Transverse colon (tissue), 4 donors: ENCODE measurements around the gene TEX26. TPM values are rescaled to one million over a fixed set of nuclear protein-coding genes. Genes with fewer than 3 reads are reported as not detected.

ENCODE experiments used
- DNase-seq: peaks from one replicate; pipeline ENCODE4 v3.0.0-alpha.2; 2019
- H3K27ac ChIP-seq, 4 donors: fragments of 200-600 bp; sonication (generic); 2 replicates each; pipeline ENCODE4 v1.5.1; 2016 to 2018; ENCODE audit warnings: inconsistent platforms in 4 of 4
- H3K27me3 ChIP-seq: fragments of 200-600 bp; sonication (generic); 2 replicates; pipeline ENCODE4 v1.5.1; 2017; ENCODE audit warnings: inconsistent platforms
- H3K36me3 ChIP-seq, 4 donors: fragments of 200-600 bp; sonication (generic); 2 replicates each; pipeline ENCODE4 v1.5.1; 2017 to 2019; ENCODE audit warnings: inconsistent platforms in 4 of 4
- H3K4me1 ChIP-seq, 4 donors: fragments of 200-600 bp; sonication (generic); 2 replicates each; pipeline ENCODE4 v1.5.1; 2017 to 2020; ENCODE audit warnings: inconsistent platforms in 4 of 4
- H3K4me3 ChIP-seq, 4 donors: fragments of 200-600 bp; sonication (generic); 1 replicate in 1 of 4; 2 replicates in 3 of 4; pipeline versions ENCODE4 v1.5.1 to v1.6.1; 2017 to 2019; ENCODE audit warnings: inconsistent platforms in 4 of 4
- H3K9me3 ChIP-seq, 2 donors: fragments of 200-600 bp; sonication (generic); 2 replicates each; pipeline ENCODE4 v1.5.1; 2017 to 2019; ENCODE audit warnings: inconsistent platforms in 2 of 2
- EP300 ChIP-seq: sonication (generic); formaldehyde crosslinking; IDR thresholded peaks from one replicate; pipeline ENCODE4 v1.6.1; 2017; ENCODE audit warnings: antibody characterized with exemption, low read depth
- POLR2A ChIP-seq: fragments of 450-650 bp; IDR thresholded peaks from one replicate; pipeline ENCODE4 v1.6.1; 2016; ENCODE audit warnings: antibody characterized with exemption, mild to moderate bottlenecking, moderate library complexity
- POLR2AphosphoS5 ChIP-seq, 3 donors: sonication (generic); formaldehyde crosslinking; IDR thresholded peaks; one replicate each; pipeline ENCODE4 v1.6.1; 2016; ENCODE audit warnings: antibody characterized with exemption in 3 of 3
- WGBS, 2 donors: methylation state at CpG; one replicate each; pipeline ENCODE4 v1.1.5; 2018; ENCODE audit warnings: low coverage in 1 of 2; 5-methylcytosine and 5-hydroxymethylcytosine counted together
- in situ Hi-C, 4 donors: fragments of 200-750 bp; cut with MboI; loops; one replicate each; pipeline versions ENCODE4 v1.15.0 to v1.15.1; 2017; ENCODE audit warnings: low sequenced_read_pairs in 3 of 4, low pct_ligation_motif_present in 1 of 4, low pct_unique_long_range_greater_than_20kb in 1 of 4
- intact Hi-C: fragments of 100-400 bp; cut with DNase I; formaldehyde crosslinking; loops from one replicate; pipeline ENCODE4 v1.15.1; 2023; ENCODE audit warnings: low total_unique reads
- total RNA-seq, 4 donors: library from RNA; depleted of rRNA; stranded (reverse); fragments of >200 nt; gene quantifications; one replicate each; pipeline ENCODE4 v1.1.0, GENCODE V29; 2016
- TF ChIP-seq, protein P1 (sequence below), 5 experiments: fragments of 200-600 bp in 3 of 5; fragments of 450-650 bp in 2 of 5; sonication (generic) in 3 of 5; IDR thresholded peaks; 1 replicate in 2 of 5; 2 replicates in 3 of 5; pipeline ENCODE4 v1.5.1; 2016 to 2017; ENCODE audit warnings: antibody characterized with exemption in 5 of 5, inconsistent platforms in 3 of 5, mild to moderate bottlenecking in 2 of 5, moderate library complexity in 1 of 5

The TEX26 gene
- total RNA-seq, 4 donors from 2014 or later, result not detected

DNA sequence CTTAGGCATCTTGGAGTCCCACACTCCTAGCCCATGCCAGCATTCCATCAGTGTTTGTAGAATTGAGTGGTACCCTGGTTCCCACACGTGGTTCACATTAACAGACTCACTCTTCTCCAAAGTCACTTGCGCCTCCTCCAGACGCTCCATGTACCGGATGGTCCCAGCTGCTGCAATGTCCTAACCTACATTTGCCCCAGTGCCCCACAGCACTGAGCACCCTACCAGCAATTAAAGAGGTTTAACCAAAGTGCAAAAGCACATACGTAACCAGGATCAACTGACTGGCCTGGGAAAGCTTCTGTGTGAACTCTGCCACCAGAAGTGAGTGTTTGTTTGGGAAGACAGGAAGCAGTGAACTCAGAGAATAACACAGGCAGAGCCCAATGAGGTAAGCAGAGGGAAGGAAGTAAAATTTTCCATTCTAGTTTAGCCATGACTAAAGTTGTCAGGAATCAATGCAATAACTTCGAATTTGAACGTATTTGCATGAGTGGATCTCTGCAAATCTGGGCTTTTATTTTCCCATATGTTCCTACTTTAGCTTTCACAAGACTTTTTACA is 33.7 kb upstream of the TEX26 start:
- in situ Hi-C loops, result no loop called here
- intact Hi-C loops, result loop anchor here (5.0 kb wide), 1 partner anchor 1381 kb away; no protein-coding TSS in a partner anchor

GRCh38 chr13:30900436-30900835 is 32.0 kb upstream of the TEX26 start:
- peaks cover 20% of the 10 kb centered on the region for H3K27me3 ChIP-seq
- no peak for DNase-seq
- H3K4me1 ChIP-seq, result no peaks in the 10 kb centered on the region
- no peak overlapping the region for H3K4me3 ChIP-seq
- 76 to 79% methylated on average over 4 of the region's 4 CpGs for WGBS, 2 donors
- no peak overlapping the region for H3K27ac ChIP-seq
- no peaks in the 10 kb centered on the region for H3K9me3 ChIP-seq
- intact Hi-C loops (no loop called here), in situ Hi-C loops (no loop called here)
- H3K36me3 ChIP-seq, result no peaks in the 10 kb centered on the region
- TF ChIP-seq POLR2A (no peak), POLR2AphosphoS5 (IDR thresholded peaks at IDR 0.05) (no peak), EP300 (no peak)
- TF ChIP-seq, protein P1, sequence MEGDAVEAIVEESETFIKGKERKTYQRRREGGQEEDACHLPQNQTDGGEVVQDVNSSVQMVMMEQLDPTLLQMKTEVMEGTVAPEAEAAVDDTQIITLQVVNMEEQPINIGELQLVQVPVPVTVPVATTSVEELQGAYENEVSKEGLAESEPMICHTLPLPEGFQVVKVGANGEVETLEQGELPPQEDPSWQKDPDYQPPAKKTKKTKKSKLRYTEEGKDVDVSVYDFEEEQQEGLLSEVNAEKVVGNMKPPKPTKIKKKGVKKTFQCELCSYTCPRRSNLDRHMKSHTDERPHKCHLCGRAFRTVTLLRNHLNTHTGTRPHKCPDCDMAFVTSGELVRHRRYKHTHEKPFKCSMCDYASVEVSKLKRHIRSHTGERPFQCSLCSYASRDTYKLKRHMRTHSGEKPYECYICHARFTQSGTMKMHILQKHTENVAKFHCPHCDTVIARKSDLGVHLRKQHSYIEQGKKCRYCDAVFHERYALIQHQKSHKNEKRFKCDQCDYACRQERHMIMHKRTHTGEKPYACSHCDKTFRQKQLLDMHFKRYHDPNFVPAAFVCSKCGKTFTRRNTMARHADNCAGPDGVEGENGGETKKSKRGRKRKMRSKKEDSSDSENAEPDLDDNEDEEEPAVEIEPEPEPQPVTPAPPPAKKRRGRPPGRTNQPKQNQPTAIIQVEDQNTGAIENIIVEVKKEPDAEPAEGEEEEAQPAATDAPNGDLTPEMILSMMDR (IDR thresholded peaks at IDR 0.05), result no peak

More for the DNA sequence above, 33.7 kb upstream of the TEX26 start:
- DNase-seq, result no peak
- Histone ChIP-seq H3K27ac (peak overlapping the region; percentile 4 to 27 (median 8)), H3K4me1 (no peaks in the 10 kb centered on the region), H3K27me3 (peaks cover 3% of the 10 kb centered on the region), H3K36me3 (no peaks in the 10 kb centered on the region), H3K9me3 (no peaks in the 10 kb centered on the region), H3K4me3 (no peak overlapping the region)
- WGBS, 2 donors, result 6 to 53% methylated on average over 2 to 7 of the region's 7 CpGs
- TF ChIP-seq POLR2A (no peak), POLR2AphosphoS5 (IDR thresholded peaks at IDR 0.05) (peak in 2 of 3 donors; percentile 13 to 23)

DNA sequence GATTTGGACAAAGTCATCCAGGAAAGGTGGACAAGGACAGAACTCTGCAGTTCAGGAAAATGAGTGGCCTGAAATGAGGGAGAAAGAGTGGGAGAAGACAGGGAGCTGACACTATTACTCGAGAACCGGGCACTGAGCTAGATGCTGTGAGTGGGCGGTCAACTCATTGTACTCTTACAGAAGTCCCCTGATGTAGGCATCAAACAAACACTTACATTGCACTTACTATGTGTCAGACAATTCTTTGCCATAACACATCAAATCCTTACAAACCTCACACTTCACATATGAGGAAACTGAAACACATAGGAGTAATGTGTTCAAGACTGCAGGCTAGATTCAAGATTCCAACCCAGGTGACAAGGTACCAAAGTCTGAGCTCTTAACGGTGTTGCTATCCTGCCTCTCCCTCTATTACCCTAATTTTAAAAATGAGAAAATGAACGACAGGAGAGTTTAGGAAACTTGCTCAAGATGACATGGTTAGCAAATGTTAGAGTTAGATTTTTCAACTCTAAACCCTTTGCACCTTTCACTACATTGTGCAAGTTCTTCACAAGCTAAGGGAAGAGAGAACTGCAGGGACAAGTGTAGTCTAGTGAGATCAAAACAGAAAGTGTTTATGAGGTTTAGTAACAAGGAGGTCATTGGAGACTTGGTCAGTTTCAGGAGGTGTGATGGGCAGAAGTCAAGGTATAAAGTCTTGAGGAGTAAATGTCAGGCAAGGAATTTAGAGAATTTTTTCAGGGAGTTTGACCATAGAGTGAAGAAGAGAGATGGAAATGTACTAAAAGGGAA is 31.3 kb upstream of the TEX26 start:
- H3K4me3 ChIP-seq, result no peak overlapping the region
- 77 to 89% methylated on average over 4 to 5 of the region's 5 CpGs for WGBS, 2 donors
- no peaks in the 10 kb centered on the region for H3K36me3 ChIP-seq
- intact Hi-C loops (no loop called here), in situ Hi-C loops (no loop called here)
- H3K9me3 ChIP-seq, result no peaks in the 10 kb centered on the region
- H3K27me3 ChIP-seq, result peaks cover 27% of the 10 kb centered on the region
- peaks cover 0 to 4% (median 1%) of the 10 kb centered on the region in 4 donors for H3K4me1 ChIP-seq
- H3K27ac ChIP-seq, result no peak overlapping the region
- TF ChIP-seq, protein P1 (IDR thresholded peaks at IDR 0.05), result no peak
- TF ChIP-seq EP300 (no peak), POLR2A (no peak), POLR2AphosphoS5 (IDR thresholded peaks at IDR 0.05) (no peak)
- no peak for DNase-seq

DNA sequence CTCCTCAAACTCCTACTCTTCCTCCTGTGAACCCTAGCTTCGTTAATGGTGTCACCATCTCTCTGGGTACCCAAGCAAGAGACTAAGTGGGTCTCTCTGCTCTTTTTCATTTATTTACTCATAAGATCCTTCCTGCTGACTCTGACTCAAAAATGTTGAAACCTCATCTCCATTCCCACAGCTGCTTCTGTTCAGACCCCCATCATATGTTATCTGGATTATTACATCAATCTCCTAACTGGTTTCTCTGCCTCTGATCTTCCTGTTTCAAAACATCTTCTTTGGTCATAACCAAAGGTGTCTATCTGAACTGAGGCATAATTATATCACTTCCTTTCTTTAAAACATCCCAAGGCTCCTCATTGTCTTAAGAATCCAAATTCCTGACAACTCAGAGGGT is 28.4 kb upstream of the TEX26 start:
- intact Hi-C loops, result no loop called here

More for the DNA sequence above, 28.4 kb upstream of the TEX26 start:
- peaks cover 46% of the 10 kb centered on the region for H3K27me3 ChIP-seq
- TF ChIP-seq, protein P1 (IDR thresholded peaks at IDR 0.05), result no peak
- no peak for TF ChIP-seq EP300
- no peak for TF ChIP-seq POLR2A
- TF ChIP-seq POLR2AphosphoS5 (IDR thresholded peaks at IDR 0.05), result no peak
- H3K27ac ChIP-seq, result no peak overlapping the region
- H3K4me1 ChIP-seq, result peaks cover 0 to 23% (median 4%) of the 10 kb centered on the region in 4 donors
- H3K4me3 ChIP-seq, result no peak overlapping the region
- H3K36me3 ChIP-seq, result no peaks in the 10 kb centered on the region
- in situ Hi-C loops, result no loop called here
- WGBS, 2 donors, result 81 to 88% methylated on average over 1 of the region's 1 CpG
- no peak for DNase-seq
- no peaks in the 10 kb centered on the region for H3K9me3 ChIP-seq
